Sigmoid colon (tissue), 7 donors: ENCODE results near the gene COBLL1. TPM values are rescaled to one million over a fixed set of nuclear protein-coding genes. Genes with fewer than 3 reads are reported as not detected.

Experiments
- DNase-seq: peaks from one replicate; pipeline ENCODE4 v3.0.0-alpha.2; 2019
- H3K27ac ChIP-seq, 4 donors: fragments of 200-600 bp; sonication (generic); one replicate each; pipeline ENCODE4 v1.5.1; 2016 to 2019; ENCODE audit warnings: mild to moderate bottlenecking in 1 of 4
- H3K27me3 ChIP-seq, 3 donors: fragments of 200-600 bp; sonication (generic); one replicate each; pipeline ENCODE4 v1.5.1; 2019; ENCODE audit warnings: mild to moderate bottlenecking in 1 of 3
- H3K36me3 ChIP-seq, 4 donors: fragments of 200-600 bp; sonication (generic); one replicate each; pipeline ENCODE4 v1.5.1; 2016 to 2019
- H3K4me1 ChIP-seq, 4 donors: fragments of 200-600 bp; sonication (generic); one replicate each; pipeline ENCODE4 v1.5.1; 2017 to 2019
- H3K4me3 ChIP-seq, 4 donors: fragments of 200-600 bp; sonication (generic); one replicate each; pipeline ENCODE4 v1.5.1; 2017 to 2019; ENCODE audit warnings: mild to moderate bottlenecking in 2 of 4, moderate library complexity in 1 of 4
- H3K9me3 ChIP-seq, 4 donors: fragments of 200-600 bp in 3 of 4; sonication (generic) in 3 of 4; one replicate each; pipeline versions ENCODE4 v1.5.1 to v1.6.1; 2013 to 2019
- EP300 ChIP-seq, 4 donors: sonication (generic); formaldehyde crosslinking; IDR thresholded peaks; one replicate each; pipeline ENCODE4 v1.6.1; 2017; ENCODE audit warnings: antibody characterized with exemption in 4 of 4
- POLR2A ChIP-seq, 2 donors: fragments of 450-650 bp; IDR thresholded peaks; one replicate each; pipeline ENCODE4 v1.6.1; 2016; ENCODE audit warnings: antibody characterized with exemption in 2 of 2, mild to moderate bottlenecking in 2 of 2, moderate library complexity in 2 of 2
- POLR2AphosphoS5 ChIP-seq, 4 donors: sonication (generic); formaldehyde crosslinking; IDR thresholded peaks; one replicate each; pipeline ENCODE4 v1.6.1; 2017; ENCODE audit warnings: antibody characterized with exemption in 4 of 4
- WGBS, 2 donors: extraction: QIAGEN DNeasy Blood & Tissue Kit; methylation state at CpG; one replicate each; pipeline ENCODE4 v1.1.7; 2013; 5-methylcytosine and 5-hydroxymethylcytosine counted together
- intact Hi-C: fragments of 100-400 bp; cut with DNase I; formaldehyde crosslinking; loops from one replicate; pipeline ENCODE4 v1.15.1; 2023
- polyA plus RNA-seq, 3 donors: library from polyadenylated mRNA; stranded (reverse); fragments of 200-250 nt; gene quantifications; one replicate each; pipeline ENCODE4 v1.2.3, GENCODE V29; 2013
- total RNA-seq, 4 donors: library from RNA; depleted of rRNA; stranded (reverse); fragments of >200 nt; gene quantifications; one replicate each; pipeline ENCODE4 v1.1.0, GENCODE V29; 2016
- TF ChIP-seq, protein P1 (sequence below), 4 experiments: fragments of 450-650 bp in 3 of 4; fragments of 200-600 bp in 1 of 4; IDR thresholded peaks; one replicate each; pipeline ENCODE4 v1.5.1; 2016 to 2019; ENCODE audit warnings: antibody characterized with exemption in 4 of 4, mild to moderate bottlenecking in 3 of 4, moderate library complexity in 2 of 4
- donor health status: healthy with polysubstance abuse.
- donor health status: Bipolar disorder and iron deficiency.
- donor health status: healthy.

The COBLL1 gene
- total and polyA plus RNA-seq, 7 donors = 3.9 to 22.4 (median 17.6) TPM

DNA sequence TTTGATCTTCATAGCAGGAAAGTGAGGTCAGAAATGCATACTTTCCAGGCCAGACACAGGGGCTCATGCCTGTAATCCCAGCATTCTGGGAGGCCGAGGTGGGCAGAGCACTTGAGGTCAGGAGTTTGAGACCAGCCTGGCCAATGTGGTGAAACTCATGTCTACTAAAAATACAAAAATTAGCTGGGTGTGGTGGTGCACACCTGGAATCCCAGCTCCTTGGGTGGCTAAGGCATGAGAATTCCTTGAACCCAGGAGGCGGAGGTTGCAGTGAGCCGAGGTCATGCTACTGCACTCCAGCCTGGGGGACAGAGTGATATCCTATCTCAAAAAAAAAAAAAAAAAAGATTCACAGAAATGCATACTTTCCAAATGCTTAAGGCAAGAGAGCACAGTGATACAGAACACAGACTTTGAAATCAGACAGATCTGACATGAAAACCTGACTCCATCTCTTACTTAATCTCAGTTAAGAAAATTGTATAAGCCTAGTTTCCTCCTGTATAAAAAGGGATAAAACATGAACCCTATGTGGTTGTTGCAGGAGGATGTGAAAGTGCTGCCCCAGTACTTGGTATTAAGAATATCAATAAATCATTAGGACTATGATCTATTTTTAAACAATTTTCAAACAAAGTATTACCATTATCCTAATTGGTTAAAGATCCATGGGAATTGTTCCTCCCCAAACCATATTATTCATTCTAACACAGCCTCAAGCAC is 26.4 kb downstream of the COBLL1 start:
- H3K4me3 ChIP-seq = no peak overlapping the region
- 93 to 96% methylated on average over 3 of the region's 3 CpGs for WGBS, 2 donors
- no peaks in the 10 kb centered on the region for H3K36me3 ChIP-seq
- H3K27me3 ChIP-seq = no peaks in the 10 kb centered on the region
- H3K9me3 ChIP-seq = no peaks in the 10 kb centered on the region
- TF ChIP-seq POLR2A (IDR thresholded peaks at IDR 0.05) (no peak), EP300 (IDR thresholded peaks at IDR 0.05) (no peak), POLR2AphosphoS5 (IDR thresholded peaks at IDR 0.05) (no peak)
- TF ChIP-seq, protein P1, sequence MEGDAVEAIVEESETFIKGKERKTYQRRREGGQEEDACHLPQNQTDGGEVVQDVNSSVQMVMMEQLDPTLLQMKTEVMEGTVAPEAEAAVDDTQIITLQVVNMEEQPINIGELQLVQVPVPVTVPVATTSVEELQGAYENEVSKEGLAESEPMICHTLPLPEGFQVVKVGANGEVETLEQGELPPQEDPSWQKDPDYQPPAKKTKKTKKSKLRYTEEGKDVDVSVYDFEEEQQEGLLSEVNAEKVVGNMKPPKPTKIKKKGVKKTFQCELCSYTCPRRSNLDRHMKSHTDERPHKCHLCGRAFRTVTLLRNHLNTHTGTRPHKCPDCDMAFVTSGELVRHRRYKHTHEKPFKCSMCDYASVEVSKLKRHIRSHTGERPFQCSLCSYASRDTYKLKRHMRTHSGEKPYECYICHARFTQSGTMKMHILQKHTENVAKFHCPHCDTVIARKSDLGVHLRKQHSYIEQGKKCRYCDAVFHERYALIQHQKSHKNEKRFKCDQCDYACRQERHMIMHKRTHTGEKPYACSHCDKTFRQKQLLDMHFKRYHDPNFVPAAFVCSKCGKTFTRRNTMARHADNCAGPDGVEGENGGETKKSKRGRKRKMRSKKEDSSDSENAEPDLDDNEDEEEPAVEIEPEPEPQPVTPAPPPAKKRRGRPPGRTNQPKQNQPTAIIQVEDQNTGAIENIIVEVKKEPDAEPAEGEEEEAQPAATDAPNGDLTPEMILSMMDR (IDR thresholded peaks at IDR 0.05) = no peak
- intact Hi-C loops = no loop called here
- no peak overlapping the region for H3K27ac ChIP-seq
- H3K4me1 ChIP-seq = peaks cover 0 to 29% (median 20%) of the 10 kb centered on the region in 4 donors
- no peak for DNase-seq

DNA sequence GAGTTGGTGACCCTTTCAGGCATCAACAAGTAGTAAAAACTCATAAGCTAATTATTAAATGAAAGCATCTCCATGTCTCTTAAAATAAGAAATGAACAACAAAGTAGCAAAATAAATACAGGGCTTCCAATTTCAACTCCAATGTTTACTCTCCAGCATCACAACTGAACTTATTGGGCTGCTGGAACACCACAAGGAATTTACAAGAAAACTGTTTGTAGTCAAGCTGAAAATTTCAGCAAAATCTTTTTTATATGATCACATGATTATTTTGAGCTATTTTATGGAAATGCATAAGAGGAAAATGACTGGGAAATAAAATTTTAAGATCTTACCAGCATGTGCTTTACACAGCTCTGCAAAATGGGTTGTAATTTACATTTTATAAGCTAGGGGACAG is 28.1 kb downstream of the COBLL1 start:
- H3K27ac ChIP-seq = no peak overlapping the region
- no peaks in the 10 kb centered on the region for H3K36me3 ChIP-seq
- intact Hi-C loops = no loop called here
- TF ChIP-seq, protein P1 (IDR thresholded peaks at IDR 0.05) = no peak
- TF ChIP-seq POLR2AphosphoS5 (IDR thresholded peaks at IDR 0.05) (no peak), EP300 (IDR thresholded peaks at IDR 0.05) (no peak), POLR2A (IDR thresholded peaks at IDR 0.05) (no peak)
- no peaks in the 10 kb centered on the region for H3K27me3 ChIP-seq
- no peak overlapping the region for H3K4me3 ChIP-seq
- H3K9me3 ChIP-seq = no peaks in the 10 kb centered on the region
- H3K4me1 ChIP-seq = peaks cover 0 to 39% (median 28%) of the 10 kb centered on the region in 4 donors
- DNase-seq = no peak

DNA sequence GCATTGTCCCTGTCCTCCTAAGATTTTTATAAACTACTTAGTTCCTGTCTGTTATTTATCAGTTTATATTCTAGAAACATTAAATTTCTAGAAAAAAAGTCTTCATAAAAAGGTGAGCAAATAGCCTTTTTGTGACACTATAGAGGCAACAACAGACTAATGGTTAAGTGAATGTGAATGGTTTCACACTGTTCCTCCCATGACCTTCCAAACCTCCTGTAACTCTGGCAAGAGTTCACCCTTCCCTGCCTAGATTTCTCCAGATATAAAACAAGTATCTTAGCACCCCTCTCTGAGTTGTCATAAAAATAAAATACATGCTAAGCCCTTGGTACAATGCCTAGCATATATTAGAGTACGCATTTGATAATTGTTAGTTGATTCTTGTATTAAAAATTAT is 29.2 kb downstream of the COBLL1 start:
- WGBS, 2 donors = 92 to 96% methylated on average over 1 of the region's 1 CpG
- Histone ChIP-seq H3K4me3 (no peak overlapping the region), H3K36me3 (no peaks in the 10 kb centered on the region), H3K4me1 (peaks cover 0 to 42% (median 30%) of the 10 kb centered on the region in 4 donors), H3K27ac (peak overlapping the region in 1 of 4 donors; percentile 16), H3K9me3 (no peaks in the 10 kb centered on the region), H3K27me3 (no peaks in the 10 kb centered on the region)
- DNase-seq = no peak
- TF ChIP-seq EP300 (IDR thresholded peaks at IDR 0.05) (no peak), POLR2AphosphoS5 (IDR thresholded peaks at IDR 0.05) (no peak), POLR2A (IDR thresholded peaks at IDR 0.05) (no peak)
- TF ChIP-seq, protein P1 (IDR thresholded peaks at IDR 0.05) = no peak
- intact Hi-C loops = no loop called here

DNA sequence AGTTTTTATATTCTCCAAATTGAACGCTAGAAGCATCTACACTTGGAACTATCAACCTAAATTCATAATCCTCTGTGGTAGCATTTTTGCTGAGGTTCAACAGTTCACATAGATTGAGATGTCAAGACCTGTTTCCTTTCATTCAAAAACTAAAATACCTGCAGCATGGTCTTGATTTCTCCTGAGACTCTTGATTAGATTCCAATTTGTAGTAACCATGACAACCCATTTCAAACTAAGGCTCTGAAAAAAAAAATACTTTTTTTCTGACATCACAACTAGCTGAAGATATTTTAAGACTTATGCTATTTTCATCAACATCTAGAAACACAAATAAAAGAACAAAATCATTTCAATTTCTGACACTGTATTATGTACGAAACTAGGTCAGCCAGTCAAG is 29.8 kb downstream of the COBLL1 start:
- Histone ChIP-seq H3K27ac (no peak overlapping the region), H3K4me1 (peaks cover 0 to 42% (median 30%) of the 10 kb centered on the region in 4 donors), H3K4me3 (no peak overlapping the region), H3K27me3 (no peaks in the 10 kb centered on the region), H3K9me3 (no peaks in the 10 kb centered on the region), H3K36me3 (no peaks in the 10 kb centered on the region)
- intact Hi-C loops = no loop called here
- no peak for DNase-seq
- no peak for TF ChIP-seq EP300 (IDR thresholded peaks at IDR 0.05)
- no peak for TF ChIP-seq POLR2A (IDR thresholded peaks at IDR 0.05)
- no peak for TF ChIP-seq POLR2AphosphoS5 (IDR thresholded peaks at IDR 0.05)
- TF ChIP-seq, protein P1 (IDR thresholded peaks at IDR 0.05) = no peak
- WGBS, 2 donors = 96% methylated on average over 2 of the region's 2 CpGs

DNA sequence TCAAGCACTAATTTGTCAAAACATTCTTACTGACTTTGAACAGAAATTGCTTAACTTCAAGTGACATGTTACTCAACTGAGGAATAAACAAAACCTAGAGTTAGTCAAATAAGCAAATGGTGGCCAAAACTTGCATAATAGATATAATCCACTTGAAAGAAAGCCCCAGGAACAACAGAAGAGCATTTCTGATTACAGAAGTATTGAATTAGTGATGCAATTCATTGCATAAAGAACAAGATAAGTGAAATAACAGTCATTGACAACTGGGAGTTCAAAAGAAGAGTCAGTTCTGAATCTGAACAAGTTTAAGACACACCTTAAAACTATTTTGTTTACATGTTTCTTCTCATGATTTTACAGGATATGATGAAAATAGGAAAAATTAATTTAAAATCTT is 30.8 kb downstream of the COBLL1 start:
- intact Hi-C loops = no loop called here
- Histone ChIP-seq H3K9me3 (no peaks in the 10 kb centered on the region), H3K27ac (no peak overlapping the region), H3K4me3 (no peak overlapping the region), H3K27me3 (no peaks in the 10 kb centered on the region), H3K36me3 (no peaks in the 10 kb centered on the region), H3K4me1 (peaks cover 0 to 42% (median 30%) of the 10 kb centered on the region in 4 donors)
- no peak for DNase-seq
- TF ChIP-seq, protein P1 (IDR thresholded peaks at IDR 0.05) = no peak
- TF ChIP-seq EP300 (IDR thresholded peaks at IDR 0.05) (no peak), POLR2A (IDR thresholded peaks at IDR 0.05) (no peak), POLR2AphosphoS5 (IDR thresholded peaks at IDR 0.05) (peak in 3 of 4 donors; percentile 14 to 47 (median 15))
